GM12878 (cell line): ENCODE data around the gene PABPN1. TPM values are rescaled to one million over a fixed set of nuclear protein-coding genes. Genes with fewer than 3 reads are reported as not detected.

ENCODE experiments used
- ATAC-seq: fragments of 200-7000 bp; cut with Tn5 transposase; 3 replicates; pipeline ENCODE4 v1.9.1; 2020; ENCODE audit warnings: mild to moderate bottlenecking, moderate library complexity
- BruUV-seq: library from RNA; stranded (reverse); fragments of 400-500 nt; replicated peaks from 2 replicates; lab custom pipeline; 2021; lab: Mats Ljungman, UMichigan
- CTCF ChIA-PET: fragments of 300-600 bp; sonication (Branson Sonifier 250); formaldehyde crosslinking; extraction: SDS; loops from one replicate; lab custom pipeline; 2021; ENCODE audit warnings: inconsistent platforms; lab: Yijun Ruan, JAX
- POLR2A ChIA-PET: fragments of 350-600 bp; formaldehyde crosslinking; extraction: SDS; loops from one replicate; lab custom pipeline; 2021; ENCODE audit warnings: inconsistent platforms; lab: Charles Lee
- RAD21 ChIA-PET: fragments of 300-600 bp; sonication (Branson Sonifier 250); formaldehyde crosslinking; loops from one replicate; lab custom pipeline; 2023; ENCODE audit warnings: antibody characterized with exemption; ENCODE audit not compliant: unreplicated experiment; lab: Charles Lee
- SMC1A ChIA-PET: fragments of 300-600 bp; sonication (Branson Sonifier 250); formaldehyde crosslinking; loops from one replicate; lab custom pipeline; 2023; ENCODE audit not compliant: unreplicated experiment, uncharacterized antibody; lab: Charles Lee
- DNase-seq: peaks from one replicate; pipeline ENCODE4 v3.0.0-alpha.2; 2011; ENCODE audit warnings: low read depth, low spot score
- FAIRE-seq: peaks from 3 replicates; lab custom pipeline; 2011; peaks lifted over from hg19 to GRCh38; lab: Jason Lieb, UNC
- H2AFZ ChIP-seq: 2 replicates; pipeline ENCODE4 v1.6.0; 2011; ENCODE audit warnings: low read depth, low read length, control low read depth; ENCODE audit not compliant: control insufficient read depth
- H3K27ac ChIP-seq: 2 replicates; pipeline ENCODE4 v1.5.1; 2011; ENCODE audit warnings: control low read depth; ENCODE audit not compliant: control insufficient read depth, insufficient read depth
- H3K27me3 ChIP-seq, 2 experiments: replicated peaks in 1 of 2; 2 replicates each; pipeline versions ENCODE4 v1.6.0 to v1.6.1; 2011; ENCODE audit warnings: low read length in 1 of 2; ENCODE audit not compliant: control insufficient read depth in 2 of 2, insufficient read depth in 2 of 2
- H3K36me3 ChIP-seq, 2 experiments: 2 replicates each; pipeline ENCODE4 v1.5.1; 2011; ENCODE audit warnings: low read length in 1 of 2; ENCODE audit not compliant: control insufficient read depth in 2 of 2, insufficient read depth in 2 of 2
- H3K4me1 ChIP-seq: 2 replicates; pipeline ENCODE4 v1.6.1; 2011; ENCODE audit warnings: mild to moderate bottlenecking, low read length, moderate library complexity, mixed read lengths; ENCODE audit not compliant: control insufficient read depth, insufficient read depth
- H3K4me2 ChIP-seq: 2 replicates; pipeline ENCODE4 v1.6.0; 2011; ENCODE audit warnings: control low read depth; ENCODE audit not compliant: control insufficient read depth, insufficient read depth
- H3K4me3 ChIP-seq: fragments of 200-600 bp; sonication (generic); 2 replicates; pipeline ENCODE4 v1.5.1; 2016
- H3K79me2 ChIP-seq: 2 replicates; pipeline ENCODE4 v1.6.0; 2011; ENCODE audit warnings: low read length; ENCODE audit not compliant: control insufficient read depth, insufficient read depth
- H3K9ac ChIP-seq: 2 replicates; pipeline ENCODE4 v1.8.0; 2011; ENCODE audit warnings: low read length, control low read depth, mixed read lengths; ENCODE audit not compliant: control insufficient read depth, insufficient read depth
- H3K9me3 ChIP-seq: replicated peaks from 3 replicates; pipeline ENCODE4 v1.5.1; 2011; ENCODE audit warnings: mild to moderate bottlenecking, low read length; ENCODE audit not compliant: control insufficient read depth, insufficient read depth
- H4K20me1 ChIP-seq: 2 replicates; pipeline ENCODE4 v1.6.0; 2011; ENCODE audit not compliant: control insufficient read depth, insufficient read depth
- ATF7 ChIP-seq: fragments of 450-650 bp; IDR thresholded peaks from 2 replicates; pipeline ENCODE4 v1.6.1; 2016; ENCODE audit warnings: low read depth, mild to moderate bottlenecking
- BCL11A ChIP-seq: IDR thresholded peaks from 2 replicates; pipeline ENCODE4 v1.6.1; 2011; ENCODE audit warnings: low read depth, low read length
- BHLHE40 ChIP-seq, 2 experiments: fragments of 450-650 bp in 1 of 2; IDR thresholded peaks; 2 replicates each; pipeline ENCODE4 v1.6.1; 2011 to 2017; ENCODE audit warnings: low read depth in 2 of 2, borderline replicate concordance in 1 of 2, improper control_type of control experiment in 1 of 2, low read length in 1 of 2, mild to moderate bottlenecking in 1 of 2
- BRCA1 ChIP-seq: IDR thresholded peaks from 2 replicates; pipeline ENCODE4 v1.6.1; 2011; ENCODE audit warnings: low read depth, low read length, improper control_type of control experiment
- CREM ChIP-seq: IDR thresholded peaks from 2 replicates; pipeline ENCODE4 v1.6.1; 2014; ENCODE audit warnings: antibody characterized with exemption, low read depth
- DPF2 ChIP-seq: fragments of 450-650 bp; IDR thresholded peaks from 2 replicates; pipeline ENCODE4 v1.6.1; 2017; ENCODE audit warnings: mild to moderate bottlenecking
- EED ChIP-seq: sonication (generic); IDR thresholded peaks from 2 replicates; pipeline ENCODE4 v1.6.1; 2016; ENCODE audit warnings: antibody characterized with exemption, low read depth
- FOS ChIP-seq: IDR thresholded peaks from 3 replicates; pipeline ENCODE4 v1.6.1; 2011; ENCODE audit warnings: borderline replicate concordance; ENCODE audit not compliant: insufficient read length; ENCODE audit errors: extremely low read depth
- HSF1 ChIP-seq: fragments of 150-350 bp; IDR thresholded peaks from 2 replicates; pipeline ENCODE4 v1.6.1; 2014; ENCODE audit warnings: mild to moderate bottlenecking, low read depth, low read length
- IKZF2 ChIP-seq, 2 experiments: fragments of 450-650 bp; IDR thresholded peaks; 2 replicates each; pipeline ENCODE4 v1.6.1; 2017; ENCODE audit warnings: mild to moderate bottlenecking in 2 of 2, moderate library complexity in 2 of 2
- MLLT1 ChIP-seq: fragments of 450-650 bp; IDR thresholded peaks from 2 replicates; pipeline ENCODE4 v1.6.1; 2016; ENCODE audit warnings: mild to moderate bottlenecking
- NFIC ChIP-seq: IDR thresholded peaks from 2 replicates; pipeline ENCODE4 v1.6.1; 2012; ENCODE audit warnings: low read depth, mild to moderate bottlenecking, inconsistent platforms, low read length, moderate library complexity
- POLR2A ChIP-seq: IDR thresholded peaks from 2 replicates; pipeline ENCODE4 v1.6.1; 2011; ENCODE audit warnings: low read depth, mild to moderate bottlenecking, low read length
- POLR2AphosphoS5 ChIP-seq: IDR thresholded peaks from 2 replicates; pipeline ENCODE4 v1.6.1; 2011; ENCODE audit warnings: mild to moderate bottlenecking, low read length, inconsistent platforms
- RB1 ChIP-seq: fragments of 450-650 bp; formaldehyde crosslinking; IDR thresholded peaks from 2 replicates; pipeline ENCODE4 v1.6.1; 2017; ENCODE audit warnings: mild to moderate bottlenecking, borderline replicate concordance
- RBBP5 ChIP-seq: fragments of 200-600 bp; sonication (generic); conservative IDR thresholded peaks from 2 replicates; pipeline ENCODE4 v1.6.1; 2016
- SP1 ChIP-seq: IDR thresholded peaks from one replicate; pipeline ENCODE4 v1.6.1; 2011; ENCODE audit warnings: low read depth, low read length
- TCF12 ChIP-seq: IDR thresholded peaks from 2 replicates; pipeline ENCODE4 v1.6.1; 2011; ENCODE audit warnings: low read depth, mild to moderate bottlenecking, low read length
- TCF7 ChIP-seq: IDR thresholded peaks from 2 replicates; pipeline ENCODE4 v1.6.1; 2014; ENCODE audit warnings: antibody characterized with exemption, borderline replicate concordance
- WRNIP1 ChIP-seq: IDR thresholded peaks from 2 replicates; pipeline ENCODE4 v1.6.1; 2011; ENCODE audit warnings: low read depth, low read length, improper control_type of control experiment, borderline replicate concordance
- ZBTB33 ChIP-seq: fragments of 450-650 bp; IDR thresholded peaks from 2 replicates; pipeline ENCODE4 v1.6.1; 2017; ENCODE audit warnings: mild to moderate bottlenecking
- ZNF384 ChIP-seq: IDR thresholded peaks from 2 replicates; pipeline ENCODE4 v1.6.1; 2012; ENCODE audit warnings: low read depth, mild to moderate bottlenecking, low read length, improper control_type of control experiment, borderline replicate concordance
- WGBS: methylation state at CpG from one replicate; pipeline ENCODE4 v1.1.6; 2016; ENCODE audit warnings: low lambda C conversion rate; ENCODE audit not compliant: insufficient replicate concordance, insufficient coverage; ENCODE audit errors: missing lambda C conversion rate; 5-methylcytosine and 5-hydroxymethylcytosine counted together
- in situ Hi-C: fragments of 300-500 bp; cut with MboI; formaldehyde crosslinking; loops from 9 replicates; pipeline ENCODE4 v1.14.3; 2018; ENCODE audit warnings: mixed read lengths
- intact Hi-C: fragments of 100-400 bp; cut with micrococcal nuclease; formaldehyde crosslinking; loops from one replicate; pipeline ENCODE4 v1.14.2; 2022; ENCODE audit not compliant: unreplicated experiment
- polyA plus RNA-seq, 11 experiments: library from polyadenylated mRNA; depleted of rRNA in 4 of 11; unstranded in 6 of 11; stranded (reverse) in 5 of 11; fragments of >200 nt; fragmentation: Nextera tagmentation in 4 of 11; fragmentation: Illumina TruSeq in 1 of 11; extraction: Ambion mirVana in 4 of 11; extraction: Trizol in 1 of 11; gene quantifications; 1 replicate in 1 of 11; 2 replicates in 10 of 11; pipeline versions ENCODE4 v1.2.1 to v1.2.3, GENCODE V29; 2011 to 2016; ENCODE audit warnings: inconsistent platforms in 2 of 11, missing spikeins in 2 of 11, low read depth in 1 of 11
- total RNA-seq, 4 experiments: library from RNA; depleted of rRNA in 3 of 4; stranded (reverse); fragments of >200 nt in 3 of 4; fragmentation: Illumina TruSeq in 1 of 4; extraction: Trizol in 1 of 4; gene quantifications; 2 replicates each; pipeline versions ENCODE4 v1.2.1 to v1.2.3, GENCODE V29; 2013 to 2021

PABPN1 gene
- total and polyA plus RNA-seq, 10 of the 15 experiments (the other 5 are each of a cell fraction or from before 2014, with no cell fraction given), result 31.3 to 248 (median 103) TPM

GRCh38 chr14:23358042-23358441 is 36.8 kb downstream of the PABPN1 start (continued):
- TF ChIP-seq MLLT1 (no peak), CREM (no peak), TCF12 (no peak), IKZF2 (IDR thresholded peaks at IDR 0.05) (no peak), RB1 (no peak), BCL11A (no peak), BHLHE40 (IDR thresholded peaks at IDR 0.05; ENCODE audit: borderline replicate concordance in 1 of 2, low read depth in 2 of 2, low read length in 1 of 2) (no peak), ZNF384 (no peak)

GRCh38 chr14:23358553-23359166 is 37.4 kb downstream of the PABPN1 start:
- POLR2A ChIA-PET, result no interaction called here
- no peak overlapping the region for H3K4me3 ChIP-seq
- RAD21 ChIA-PET, result no interaction called here
- no TSS peak for BruUV-seq
- CTCF ChIA-PET, result no interaction called here
- intact Hi-C loops, result no loop called here
- H3K27me3 ChIP-seq, result peaks cover 0 to 1% of the 10 kb centered on the region in 2 experiments; a peak in 2 of 4 replicates
- TF ChIP-seq SP1, result no peak
- no peak for TF ChIP-seq TCF12
- TF ChIP-seq NFIC, result no peak
- no peak for TF ChIP-seq ATF7
- no peak for TF ChIP-seq ZBTB33
- TF ChIP-seq POLR2A, result no peak
- no peak for TF ChIP-seq WRNIP1
- TF ChIP-seq DPF2, result no peak
- no peak for TF ChIP-seq BRCA1
- TF ChIP-seq FOS, result no peak
- TF ChIP-seq RBBP5, result no peak
- no peak for TF ChIP-seq EED
- no peak for TF ChIP-seq POLR2AphosphoS5
- TF ChIP-seq TCF7, result no peak
- no peak for TF ChIP-seq HSF1
- H2AFZ ChIP-seq, result no peak overlapping the region
- SMC1A ChIA-PET, result no interaction called here
- H3K4me1 ChIP-seq, result no peaks in the 10 kb centered on the region
- no peak overlapping the region for H3K4me2 ChIP-seq
- no peaks in the 10 kb centered on the region for H3K9me3 ChIP-seq
- FAIRE-seq (no peak), DNase-seq (no peak), ATAC-seq (no peak)
- H4K20me1 ChIP-seq, result no peaks in the 10 kb centered on the region
- no peaks in the 10 kb centered on the region for H3K79me2 ChIP-seq
- in situ Hi-C loops, result no loop called here
- no peak overlapping the region for H3K9ac ChIP-seq
- no peaks in the 10 kb centered on the region for H3K36me3 ChIP-seq
- WGBS, result 31% methylated on average over 12 of the region's 12 CpGs
- H3K27ac ChIP-seq, result no peak overlapping the region
